Rectal smooth muscle tissue (tissue), 1 donor: ENCODE data around the gene EMB.
"Not testable (repeated sequence)": the region's sequence is repeated elsewhere in the genome, so short reads cannot be mapped to it uniquely, and the experiment has no call there.

Experiments used
- H3K27ac ChIP-seq: one replicate; pipeline ENCODE4 v1.7.0; 2013; ENCODE audit warnings: low read depth, low read length, inconsistent platforms
- H3K27me3 ChIP-seq: one replicate; pipeline ENCODE4 v1.7.0; 2013; ENCODE audit warnings: low read length; ENCODE audit not compliant: control insufficient read depth, insufficient read depth
- H3K36me3 ChIP-seq: one replicate; pipeline ENCODE4 v1.7.0; 2013; ENCODE audit warnings: low read length; ENCODE audit not compliant: control insufficient read depth, insufficient read depth
- H3K4me1 ChIP-seq: one replicate; pipeline ENCODE4 v1.7.0; 2013; ENCODE audit warnings: low read length; ENCODE audit not compliant: control insufficient read depth, insufficient read depth
- H3K4me3 ChIP-seq: one replicate; pipeline ENCODE4 v1.7.0; 2013; ENCODE audit warnings: low read length
- H3K9ac ChIP-seq: one replicate; pipeline ENCODE4 v1.7.0; 2013; ENCODE audit warnings: low read length

Gene EMB

GRCh38 chr5:50415912-50416311 lies 25.2 kb downstream of the EMB start:
- no peak overlapping the region for H3K9ac ChIP-seq
- H3K27ac ChIP-seq: no peak overlapping the region
- no peaks in the 10 kb centered on the region for H3K4me1 ChIP-seq
- no peaks in the 10 kb centered on the region for H3K36me3 ChIP-seq
- H3K4me3 ChIP-seq: no peak overlapping the region
- no peaks in the 10 kb centered on the region for H3K27me3 ChIP-seq

DNA sequence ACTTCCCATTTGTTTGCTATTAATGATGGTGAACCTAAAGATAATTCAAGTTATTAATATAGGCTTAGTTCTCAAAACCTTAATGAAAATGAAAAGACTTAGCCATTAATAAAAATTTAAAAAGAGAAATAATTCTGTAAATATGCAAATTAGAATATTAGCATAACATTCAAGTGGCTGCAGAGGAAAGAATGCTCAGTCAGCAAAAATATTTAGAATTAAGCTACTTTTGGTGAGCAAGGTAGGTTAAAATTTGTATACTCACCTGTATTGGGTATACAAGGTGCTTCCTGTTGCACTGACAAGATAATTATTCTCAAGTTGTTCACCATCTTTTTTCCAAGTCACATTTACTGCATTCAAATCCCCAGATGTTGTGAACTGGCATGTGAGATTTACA lies 30.2 kb downstream of the EMB start:
- not testable (repeated sequence) for H3K27me3 ChIP-seq, H3K36me3 ChIP-seq, H3K4me3 ChIP-seq, H3K4me1 ChIP-seq, H3K27ac ChIP-seq, H3K9ac ChIP-seq

GRCh38 chr5:50406877-50407276 lies 34.2 kb downstream of the EMB start:
- no peak overlapping the region for H3K9ac ChIP-seq
- no peaks in the 10 kb centered on the region for H3K4me1 ChIP-seq
- H3K36me3 ChIP-seq: no peaks in the 10 kb centered on the region
- H3K4me3 ChIP-seq: no peak overlapping the region
- H3K27ac ChIP-seq: no peak overlapping the region
- no peaks in the 10 kb centered on the region for H3K27me3 ChIP-seq

DNA sequence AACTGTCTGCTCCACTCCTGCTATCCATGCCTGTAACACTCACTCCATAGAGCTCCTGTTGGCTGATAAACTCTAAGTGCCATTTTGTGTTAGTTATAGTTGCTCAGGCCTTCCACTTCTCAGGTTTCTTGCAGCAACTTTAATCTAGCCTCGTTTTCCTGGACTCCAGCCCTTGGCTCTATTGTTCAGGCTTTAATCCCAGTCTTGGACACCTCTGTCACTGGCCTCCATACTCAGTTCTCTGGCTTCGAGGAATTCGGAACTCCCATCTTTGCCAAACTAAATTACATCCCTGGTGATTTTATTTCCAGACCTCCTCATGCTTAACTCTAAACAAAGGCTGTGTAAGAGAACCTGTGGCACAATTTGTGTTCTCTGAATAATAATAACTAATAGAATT lies 39.8 kb downstream of the EMB start:
- H3K4me1 ChIP-seq: no peaks in the 10 kb centered on the region
- H3K27ac ChIP-seq: no peak overlapping the region
- H3K4me3 ChIP-seq: no peak overlapping the region
- no peaks in the 10 kb centered on the region for H3K27me3 ChIP-seq
- no peak overlapping the region for H3K9ac ChIP-seq
- H3K36me3 ChIP-seq: no peaks in the 10 kb centered on the region

GRCh38 chr5:50393925-50394609 lies 47.0 kb downstream of the EMB start:
- not testable (repeated sequence) for H3K4me3 ChIP-seq, H3K9ac ChIP-seq, H3K36me3 ChIP-seq, H3K4me1 ChIP-seq, H3K27me3 ChIP-seq, H3K27ac ChIP-seq

GRCh38 chr5:50392289-50392688 lies 48.8 kb downstream of the EMB start:
- not testable (repeated sequence) for H3K9ac ChIP-seq, H3K4me1 ChIP-seq, H3K36me3 ChIP-seq, H3K27ac ChIP-seq, H3K27me3 ChIP-seq, H3K4me3 ChIP-seq

DNA sequence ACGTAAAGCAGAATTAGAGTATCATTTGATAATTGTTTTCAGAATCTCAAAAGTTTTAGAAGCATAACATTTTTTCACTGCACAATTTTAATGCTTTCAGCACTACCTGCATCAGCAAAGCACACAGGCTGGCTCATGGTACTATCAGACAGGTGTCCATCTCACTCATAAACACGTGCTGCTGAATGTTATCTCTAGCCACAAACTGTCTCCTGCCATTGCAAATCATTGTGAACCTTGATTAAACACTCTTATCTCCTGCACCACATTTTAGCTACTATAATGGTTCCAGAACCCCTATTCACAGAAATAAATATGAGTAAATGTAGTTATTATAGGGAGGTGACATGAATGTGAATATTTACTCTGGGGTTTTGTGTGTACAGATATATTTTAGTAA lies 56.7 kb downstream of the EMB start:
- H3K27ac ChIP-seq, H3K36me3 ChIP-seq, H3K27me3 ChIP-seq, H3K9ac ChIP-seq, H3K4me1 ChIP-seq, H3K4me3 ChIP-seq: not testable (repeated sequence)

DNA sequence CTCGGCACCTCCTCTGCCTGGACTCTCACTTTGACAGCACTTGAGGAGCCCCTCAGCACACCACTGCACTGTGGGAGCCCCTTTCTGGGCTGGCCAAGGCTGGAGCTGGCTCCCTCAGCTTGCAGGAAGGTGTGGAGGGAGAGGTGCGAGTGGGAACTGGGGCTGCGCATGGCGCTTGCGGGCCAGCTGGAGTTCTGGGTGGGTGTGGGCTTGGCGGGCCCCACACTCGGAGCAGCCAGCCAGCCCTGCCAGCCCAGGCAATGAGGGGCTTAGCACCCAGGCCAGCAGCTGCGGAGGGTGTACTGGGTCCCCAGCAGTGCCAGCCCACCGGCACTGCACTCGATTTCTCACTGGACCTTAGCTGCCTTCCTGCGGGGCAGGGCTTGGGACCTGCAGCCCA lies 64.4 kb downstream of the EMB start:
- not testable (repeated sequence) for H3K4me1 ChIP-seq, H3K36me3 ChIP-seq, H3K4me3 ChIP-seq, H3K9ac ChIP-seq, H3K27ac ChIP-seq, H3K27me3 ChIP-seq

DNA sequence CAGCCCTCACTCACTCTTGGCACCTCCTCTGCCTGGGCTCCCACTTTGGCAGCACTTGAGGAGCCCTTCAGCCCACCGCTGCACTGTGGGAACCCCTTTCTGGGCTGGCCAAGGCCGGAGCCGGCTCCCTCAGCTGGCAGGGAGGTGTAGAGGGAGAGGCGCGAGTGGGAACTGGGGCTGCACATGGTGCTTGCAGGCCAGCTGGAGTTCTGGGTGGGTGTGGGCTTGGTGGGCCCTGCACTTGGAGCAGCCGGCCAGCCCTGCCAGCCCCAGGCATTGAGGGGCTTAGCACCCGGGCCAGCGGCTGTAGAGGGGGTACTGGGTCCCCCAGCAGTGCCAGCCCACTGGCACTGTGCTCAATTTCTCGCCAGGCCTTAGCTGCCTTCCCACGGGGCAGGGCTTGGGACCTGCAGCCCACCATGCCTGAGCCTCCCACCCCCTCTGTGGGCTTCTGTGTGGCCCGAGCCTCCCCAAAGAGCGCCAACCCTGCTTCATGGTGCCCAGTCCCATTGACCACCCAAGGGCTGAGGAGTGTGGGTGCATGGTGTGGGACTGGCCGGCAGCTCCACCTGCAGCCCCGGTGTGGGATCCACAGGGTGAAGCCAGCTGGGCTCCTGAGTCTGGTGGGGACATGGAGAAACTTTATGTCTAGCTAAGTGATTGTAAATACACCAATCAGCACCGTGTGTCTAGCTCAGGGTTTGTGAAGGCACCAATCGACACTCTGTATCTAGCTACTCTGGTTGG lies 71.6 kb downstream of the EMB start:
- H3K27ac ChIP-seq, H3K36me3 ChIP-seq, H3K9ac ChIP-seq, H3K27me3 ChIP-seq, H3K4me1 ChIP-seq, H3K4me3 ChIP-seq: not testable (repeated sequence)

- Histone ChIP-seq H3K9ac (no peak overlapping the region), H3K27ac (no peak overlapping the region)
These were observed 75.4 kb downstream of the EMB start for GRCh38 chr5:50365426-50366251.

DNA sequence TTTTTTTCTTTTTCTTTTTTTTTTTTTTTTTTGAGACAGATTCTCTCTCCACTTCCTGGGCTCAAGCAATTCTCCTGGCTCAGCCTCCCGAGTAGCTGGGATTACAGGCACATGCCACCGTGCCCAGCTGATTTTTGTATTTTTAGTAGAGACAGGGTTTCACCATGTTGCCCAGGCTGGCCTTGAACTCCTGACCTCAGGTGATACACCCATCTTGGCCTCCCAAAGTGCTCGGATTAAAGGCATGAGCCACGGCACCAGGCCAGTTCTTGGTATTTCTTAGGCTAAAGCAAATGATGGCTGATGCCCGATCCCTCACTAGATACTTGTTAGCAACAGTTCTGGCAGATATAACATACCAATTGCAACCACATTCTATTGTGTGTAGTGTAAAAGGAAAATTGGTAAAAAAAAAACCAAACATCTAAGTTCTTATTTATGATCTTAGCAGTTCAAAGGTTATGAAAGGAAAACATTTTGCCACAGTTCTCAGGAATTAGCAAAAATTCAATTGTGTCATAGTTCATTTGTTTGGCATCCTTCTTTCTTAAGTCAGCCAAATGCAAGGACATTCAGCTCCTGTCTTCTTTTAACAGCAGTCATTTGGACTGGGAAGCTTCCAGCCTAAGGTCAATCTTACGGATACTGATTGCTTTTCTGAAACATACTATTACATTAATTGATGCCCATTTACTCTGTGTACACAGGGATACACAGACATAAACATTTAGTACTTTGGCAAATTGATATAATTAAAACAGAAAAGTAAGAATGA lies 76.4 kb downstream of the EMB start:
- H3K4me1 ChIP-seq, H3K36me3 ChIP-seq, H3K4me3 ChIP-seq, H3K27me3 ChIP-seq, H3K9ac ChIP-seq, H3K27ac ChIP-seq: not testable (repeated sequence)

More at GRCh38 chr5:50365426-50366251, 75.4 kb downstream of the EMB start:
- no peaks in the 10 kb centered on the region for H3K36me3 ChIP-seq
- no peaks in the 10 kb centered on the region for H3K27me3 ChIP-seq
- no peaks in the 10 kb centered on the region for H3K4me1 ChIP-seq
- H3K4me3 ChIP-seq: no peak overlapping the region

- H3K27me3 ChIP-seq: no peaks in the 10 kb centered on the region
- no peak overlapping the region for H3K27ac ChIP-seq
- H3K9ac ChIP-seq: no peak overlapping the region
- H3K36me3 ChIP-seq: no peaks in the 10 kb centered on the region
- H3K4me3 ChIP-seq: no peak overlapping the region
- H3K4me1 ChIP-seq: no peaks in the 10 kb centered on the region
These were observed 81.9 kb downstream of the EMB start for GRCh38 chr5:50359187-50359586.
